Adrenal gland (tissue), 12 donors: ENCODE results near the gene LYPLAL1. TPM values are rescaled to one million over a fixed set of nuclear protein-coding genes. Genes with fewer than 3 reads are reported as not detected.
A peak's percentile ranks its signal among the peaks of the same experiment; 100 is the strongest.

Experiments used
- DNase-seq, 7 donors: peaks; one replicate each; pipeline ENCODE4 v3.0.0-alpha.2; 2019 to 2020
- H3K27ac ChIP-seq, 5 donors: fragments of 200-600 bp; sonication (generic) in 4 of 5; 1 replicate in 3 of 5; 2 replicates in 2 of 5; pipeline versions ENCODE4 v1.5.1 to v1.8.0; 2016 to 2020; ENCODE audit warnings: mild to moderate bottlenecking in 1 of 5
- H3K27me3 ChIP-seq: fragments of 200-600 bp; 2 replicates; pipeline ENCODE4 v1.8.0; 2021
- H3K36me3 ChIP-seq, 2 donors: fragments of 200-600 bp; replicated peaks in 1 of 2; 1 replicate in 1 of 2; 2 replicates in 1 of 2; pipeline versions ENCODE4 v1.5.1 to v1.8.0; 2018 to 2022
- H3K4me1 ChIP-seq, 2 donors: fragments of 200-600 bp; replicated peaks in 1 of 2; 1 replicate in 1 of 2; 2 replicates in 1 of 2; pipeline versions ENCODE4 v1.5.1 to v1.8.0; 2018 to 2021
- H3K4me3 ChIP-seq, 4 donors: fragments of 200-600 bp; sonication (generic) in 3 of 4; one replicate each; pipeline ENCODE4 v1.5.1; 2016 to 2018
- H3K9me3 ChIP-seq, 3 donors: fragments of 200-600 bp; sonication (generic) in 1 of 3; replicated peaks in 1 of 3; 1 replicate in 2 of 3; 2 replicates in 1 of 3; pipeline versions ENCODE4 v1.5.1 to v1.8.0; 2016 to 2021
- CTCF ChIP-seq, 6 experiments: fragments of 450-650 bp in 4 of 6; fragments of 200-600 bp in 2 of 6; sonication (generic) in 1 of 6; IDR thresholded peaks; 1 replicate in 5 of 6; 2 replicates in 1 of 6; pipeline versions ENCODE4 v1.5.1 to v1.8.0; 2016 to 2021; ENCODE audit warnings: antibody characterized with exemption in 6 of 6, mild to moderate bottlenecking in 2 of 6, moderate library complexity in 1 of 6
- POLR2A ChIP-seq, 2 donors: fragments of 450-650 bp; IDR thresholded peaks; one replicate each; pipeline ENCODE4 v1.6.1; 2017; ENCODE audit warnings: antibody characterized with exemption in 2 of 2, mild to moderate bottlenecking in 2 of 2, moderate library complexity in 1 of 2
- WGBS, 4 donors: extraction: QIAGEN DNeasy Blood & Tissue Kit in 2 of 4; methylation state at CpG; one replicate each; pipeline versions ENCODE4 v1.1.5 to v1.1.7; 2013 to 2017; 5-methylcytosine and 5-hydroxymethylcytosine counted together
- intact Hi-C, 2 donors: fragments of 100-400 bp; cut with DNase I; formaldehyde crosslinking; loops; one replicate each; pipeline versions ENCODE4 v1.14.1 to v1.15.0; 2022 to 2023
- polyA plus RNA-seq, 3 donors: library from polyadenylated mRNA; stranded (reverse); fragments of 200-250 nt in 2 of 3; fragments of 350-450 nt in 1 of 3; fragmentation: Illumina TruSeq in 1 of 3; extraction: RNeasy Lipid Tissue Mini Kit (QIAGEN cat#74804) in 1 of 3; gene quantifications; one replicate each; pipeline ENCODE4 v1.2.3, GENCODE V29; 2013 to 2014
- total RNA-seq, 9 donors: library from RNA; depleted of rRNA in 4 of 9; stranded (reverse); fragments of >200 nt in 4 of 9; fragments of 120-200 nt in 1 of 9; fragmentation: NEBNext Ultra II Directional in 1 of 9; extraction: Animal tissue kit (Norgen Biotek cat#: 25700) in 1 of 9; gene quantifications; one replicate each; pipeline versions ENCODE4 v1.1.0 to v1.2.4, GENCODE V29; 2013 to 2023
- donor health status: healthy with polysubstance abuse.
- donor health status: Bipolar disorder and iron deficiency.
- donor health status: DM: yes; HTN: yes; CAD: no.
- donor health status: DM: no; HTN: no; CAD: no.
- donor health status: DM: no; HTN: no; CAD: no.
- donor health status: DM: yes; HTN: yes; CAD: no.

LYPLAL1 gene
- total and polyA plus RNA-seq, 12 donors, result 14.9 to 82.8 (median 64.7) TPM

GRCh38 chr1:219179293-219179692 is 5.6 kb downstream of the LYPLAL1 start:
- TF ChIP-seq POLR2A (IDR thresholded peaks at IDR 0.05) (no peak), CTCF (IDR thresholded peaks at IDR 0.05) (no peak)
- Histone ChIP-seq H3K9me3 (no peaks in the 10 kb centered on the region), H3K4me1 (peaks cover 15 to 51% of the 10 kb centered on the region in 2 donors), H3K36me3 (no peaks in the 10 kb centered on the region), H3K27me3 (no peaks in the 10 kb centered on the region), H3K27ac (no peak overlapping the region), H3K4me3 (no peak overlapping the region)
- DNase-seq, result no peak
- intact Hi-C loops, result no loop called here

DNA sequence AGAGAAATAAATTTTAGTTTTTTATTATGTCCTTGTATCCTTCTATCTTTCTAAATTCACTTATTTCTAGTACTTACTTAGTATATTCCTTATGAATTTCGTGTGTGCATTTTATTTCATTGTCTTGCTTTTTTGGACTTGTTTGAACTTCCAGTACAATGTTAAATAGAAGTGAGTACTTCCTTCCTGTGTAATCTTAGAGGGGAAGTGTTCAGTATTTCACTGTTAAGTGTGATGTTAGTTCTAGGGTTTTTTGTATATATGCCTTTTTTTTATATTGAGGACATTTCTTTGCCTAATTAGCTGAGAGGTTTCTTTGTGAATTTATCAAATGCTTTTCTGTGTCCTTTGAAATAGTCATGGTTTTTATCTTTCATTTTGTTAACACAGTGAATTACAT is 10.7 kb downstream of the LYPLAL1 start:
- 56 to 77% (median 64%) methylated on average over 1 of the region's 1 CpG for WGBS, 4 donors
- Histone ChIP-seq H3K27ac (no peak overlapping the region), H3K36me3 (no peaks in the 10 kb centered on the region), H3K4me3 (no peak overlapping the region), H3K4me1 (peaks cover 19 to 29% of the 10 kb centered on the region in 2 donors), H3K9me3 (peaks cover 0 to 3% (median 0%) of the 10 kb centered on the region in 3 donors), H3K27me3 (no peaks in the 10 kb centered on the region)
- TF ChIP-seq CTCF (IDR thresholded peaks at IDR 0.05) (no peak), POLR2A (IDR thresholded peaks at IDR 0.05) (no peak)
- intact Hi-C loops, result no loop called here
- no peak for DNase-seq

GRCh38 chr1:219185486-219186117 is 11.9 kb downstream of the LYPLAL1 start:
- no peak for TF ChIP-seq CTCF (IDR thresholded peaks at IDR 0.05)
- TF ChIP-seq POLR2A (IDR thresholded peaks at IDR 0.05), result no peak
- Histone ChIP-seq H3K9me3 (peaks cover 0 to 3% (median 0%) of the 10 kb centered on the region in 3 donors), H3K27me3 (no peaks in the 10 kb centered on the region), H3K4me1 (peaks cover 13 to 32% of the 10 kb centered on the region in 2 donors), H3K4me3 (no peak overlapping the region), H3K36me3 (no peaks in the 10 kb centered on the region), H3K27ac (no peak overlapping the region)
- 93 to 100% (median 98%) methylated on average over 3 of the region's 3 CpGs for WGBS, 4 donors
- intact Hi-C loops, result no loop called here
- no peak for DNase-seq

DNA sequence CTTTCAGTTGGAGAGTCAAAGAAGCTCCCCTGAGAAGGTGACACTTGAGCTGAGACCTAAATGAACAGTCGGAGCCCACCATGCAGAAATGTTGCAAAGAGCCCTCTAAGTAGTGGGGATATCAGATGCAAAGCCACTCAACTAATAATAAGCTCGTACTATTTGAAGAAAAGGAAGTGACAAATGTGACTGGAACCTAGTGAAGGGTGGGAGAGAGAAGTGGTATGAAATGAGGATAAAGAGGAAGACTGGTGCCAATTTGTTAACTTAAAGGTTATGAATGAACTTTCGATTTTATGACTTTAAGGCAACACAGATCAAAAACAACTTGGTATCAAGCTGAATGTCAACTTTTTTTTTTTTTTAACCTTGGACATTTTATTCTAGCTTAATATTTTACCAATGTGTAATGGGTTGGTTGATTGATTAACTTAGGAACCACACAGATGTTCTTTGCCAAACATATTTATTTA is 14.7 kb downstream of the LYPLAL1 start:
- H3K27me3 ChIP-seq, result no peaks in the 10 kb centered on the region
- no peak for DNase-seq
- 57 to 60% (median 59%) methylated on average over 3 of the region's 3 CpGs for WGBS, 4 donors
- peak overlapping the region in 3 of 5 donors; percentile 18 to 76 (median 69) for H3K27ac ChIP-seq
- H3K4me3 ChIP-seq, result no peak overlapping the region
- no peaks in the 10 kb centered on the region for H3K36me3 ChIP-seq
- H3K9me3 ChIP-seq, result peaks cover 0 to 3% (median 0%) of the 10 kb centered on the region in 3 donors
- intact Hi-C loops, result no loop called here
- TF ChIP-seq POLR2A (IDR thresholded peaks at IDR 0.05) (no peak), CTCF (IDR thresholded peaks at IDR 0.05) (no peak)
- H3K4me1 ChIP-seq, result peaks cover 13 to 27% of the 10 kb centered on the region in 2 donors
